Osteocyte (in vitro differentiated cells): Measurements from ENCODE around the gene BPIFA3. TPM values are rescaled to one million over a fixed set of nuclear protein-coding genes. Genes with fewer than 3 reads are reported as not detected.

Source experiments
- DNase-seq: peaks from one replicate; pipeline ENCODE4 v3.0.0; 2021; ENCODE audit warnings: mixed read lengths; ENCODE audit not compliant: unreplicated experiment; ENCODE audit errors: extremely low spot score
- H3K27ac Mint-ChIP-seq: one replicate; pipeline ENCODE4 v1.8.0; 2021; ENCODE audit warnings: mild to moderate bottlenecking, mixed read lengths; ENCODE audit not compliant: unreplicated experiment
- H3K27me3 Mint-ChIP-seq: one replicate; pipeline ENCODE4 v1.8.0; 2021; ENCODE audit warnings: mixed read lengths; ENCODE audit not compliant: unreplicated experiment
- H3K36me3 Mint-ChIP-seq: one replicate; pipeline ENCODE4 v1.8.0; 2021; ENCODE audit warnings: mixed read lengths; ENCODE audit not compliant: unreplicated experiment
- H3K4me1 Mint-ChIP-seq: one replicate; pipeline ENCODE4 v1.8.0; 2021; ENCODE audit warnings: mixed read lengths; ENCODE audit not compliant: unreplicated experiment
- H3K4me3 Mint-ChIP-seq: one replicate; pipeline ENCODE4 v1.8.0; 2021; ENCODE audit warnings: mild to moderate bottlenecking, moderate library complexity, mixed read lengths; ENCODE audit not compliant: unreplicated experiment
- H3K9me3 Mint-ChIP-seq: one replicate; pipeline ENCODE4 v1.8.0; 2021; ENCODE audit warnings: mixed read lengths; ENCODE audit not compliant: unreplicated experiment
- CTCF ChIP-seq: fragments of 200-600 bp; sonication (generic); IDR thresholded peaks from 2 replicates; pipeline ENCODE4 v1.5.0; 2021; ENCODE audit warnings: antibody characterized with exemption, mild to moderate bottlenecking, moderate library complexity
- total RNA-seq: library from RNA; stranded (reverse); gene quantifications from 2 replicates; pipeline ENCODE4 v1.2.1, GENCODE V29; 2021

The BPIFA3 gene
- total RNA-seq, 1 donor from 2014 or later = not detected

- H3K27me3 Mint-ChIP-seq = no peaks in the 10 kb centered on the region
- H3K27ac Mint-ChIP-seq = no peak overlapping the region
- no peak for DNase-seq
- peaks cover 3% of the 10 kb centered on the region for H3K4me1 Mint-ChIP-seq
- no peaks in the 10 kb centered on the region for H3K36me3 Mint-ChIP-seq
- H3K9me3 Mint-ChIP-seq = peaks cover 4% of the 10 kb centered on the region
- H3K4me3 Mint-ChIP-seq = no peak overlapping the region
- TF ChIP-seq CTCF = no peak
Measured at GRCh38 chr20:33176101-33176500, 41.1 kb upstream of the BPIFA3 start.

- Mint-ChIP-seq H3K9me3 (no peaks in the 10 kb centered on the region), H3K27ac (no peak overlapping the region), H3K36me3 (no peaks in the 10 kb centered on the region), H3K4me1 (peaks cover 3% of the 10 kb centered on the region), H3K4me3 (no peak overlapping the region), H3K27me3 (no peaks in the 10 kb centered on the region)
- no peak for DNase-seq
- no peak for TF ChIP-seq CTCF
Measured at GRCh38 chr20:33177866-33178265, 39.3 kb upstream of the BPIFA3 start.

- H3K9me3 Mint-ChIP-seq = peaks cover 7% of the 10 kb centered on the region
- TF ChIP-seq CTCF = no peak
- H3K27me3 Mint-ChIP-seq = no peaks in the 10 kb centered on the region
- DNase-seq = no peak
- no peak overlapping the region for H3K27ac Mint-ChIP-seq
- peaks cover 3% of the 10 kb centered on the region for H3K4me1 Mint-ChIP-seq
- no peak overlapping the region for H3K4me3 Mint-ChIP-seq
- H3K36me3 Mint-ChIP-seq = no peaks in the 10 kb centered on the region
Measured at GRCh38 chr20:33178726-33179125, 38.4 kb upstream of the BPIFA3 start.

GRCh38 chr20:33180169-33180568 is 37.0 kb upstream of the BPIFA3 start:
- no peak for DNase-seq
- TF ChIP-seq CTCF = no peak
- Mint-ChIP-seq H3K9me3 (peaks cover 9% of the 10 kb centered on the region), H3K4me3 (no peak overlapping the region), H3K36me3 (no peaks in the 10 kb centered on the region), H3K4me1 (peaks cover 3% of the 10 kb centered on the region), H3K27me3 (no peaks in the 10 kb centered on the region), H3K27ac (no peak overlapping the region)

GRCh38 chr20:33181482-33182093 is 35.6 kb upstream of the BPIFA3 start:
- Mint-ChIP-seq H3K27me3 (no peaks in the 10 kb centered on the region), H3K4me1 (peaks cover 3% of the 10 kb centered on the region), H3K4me3 (no peak overlapping the region), H3K27ac (no peak overlapping the region), H3K36me3 (no peaks in the 10 kb centered on the region), H3K9me3 (peaks cover 9% of the 10 kb centered on the region)
- TF ChIP-seq CTCF = no peak
- DNase-seq = no peak
